ENCODE results near the gene SPPL2A. TPM values are rescaled to one million over a fixed set of nuclear protein-coding genes. Genes with fewer than 3 reads are reported as not detected.

The SPPL2A gene
- total and polyA plus RNA-seq, 9 of the 15 experiments (the other 6 are each of a cell fraction or from before 2014, with no cell fraction given) = 9.8 to 66.1 (median 38.0) TPM

DNA sequence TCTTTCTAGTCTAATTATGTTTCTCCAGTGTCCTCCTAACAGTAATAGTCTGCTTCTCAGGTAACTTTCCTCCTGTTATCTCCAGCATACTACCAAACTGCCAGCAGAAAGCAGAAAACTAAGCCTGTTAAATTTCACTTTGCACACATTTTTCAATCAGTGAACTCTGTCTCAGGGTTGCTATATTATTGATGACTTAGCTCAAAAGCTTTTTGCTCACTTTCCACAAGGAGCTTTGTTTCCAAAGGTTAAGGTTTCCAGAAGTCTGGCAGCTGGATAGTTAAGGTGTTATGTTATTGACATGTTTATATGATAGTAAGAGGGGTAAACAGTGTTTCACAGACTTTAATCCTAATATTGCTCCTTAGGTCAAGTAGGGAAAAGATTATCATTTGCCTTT is 84.0 kb downstream of the SPPL2A start:
- H2AFZ ChIP-seq (ENCODE audit: low read depth, low read length) = no peak overlapping the region
- H3K4me3 ChIP-seq = no peak overlapping the region
- no peak overlapping the region for H3K27ac ChIP-seq (ENCODE audit: extremely low read depth, low read depth, low read length)
- POLR2A ChIA-PET = no interaction called here
- ATAC-seq (no peak), DNase-seq (ENCODE audit: extremely low read depth in 1 of 4, low spot score in 3 of 4) (no peak), FAIRE-seq (no peak)
- BruUV-seq (replicated peaks) = no TSS peak
- peaks cover 96% of the 10 kb centered on the region for H3K79me2 ChIP-seq (ENCODE audit: control insufficient read depth, insufficient read depth, low read length)
- no peaks in the 10 kb centered on the region for H3K9me1 ChIP-seq (ENCODE audit: control insufficient read depth, insufficient read depth, low read length)
- no peak for TF ChIP-seq ZFPM2 (CRISPR knock-in tag; IDR thresholded peaks at IDR 0.05)
- peak; percentile 66; the same call in 1 of the 2 replicates for TF ChIP-seq ZNF316 (IDR thresholded peaks at IDR 0.05)
- CTCF ChIA-PET (ENCODE audit: low intra/inter-chr PET ratio) = no interaction called here
- peaks cover 13 to 26% of the 10 kb centered on the region in 2 experiments; a peak in 4 of 5 replicates for H3K4me1 ChIP-seq (replicated peaks in 1 of 2; ENCODE audit: control insufficient read depth in 2 of 2, insufficient read depth in 2 of 2, low read length in 2 of 2)
- peaks cover 8% of the 10 kb centered on the region for H4K20me1 ChIP-seq (replicated peaks; ENCODE audit: control insufficient read depth, insufficient read depth, low read length)
- intact Hi-C loops (cut with micrococcal nuclease) (no loop called here), in situ Hi-C loops (cut with MboI) (no loop called here)
- H3K27me3 ChIP-seq (ENCODE audit: control insufficient read depth in 2 of 2, insufficient read depth in 2 of 2, low read length in 2 of 2) = no peaks in the 10 kb centered on the region
- no peak overlapping the region for H3K4me2 ChIP-seq (ENCODE audit: insufficient read depth, low read length)
- H3K36me3 ChIP-seq (ENCODE audit: control insufficient read depth, insufficient read depth, low read length) = peaks cover 39% of the 10 kb centered on the region; the same call in 2 of the 3 replicates
- no peak overlapping the region for H3K9ac ChIP-seq (ENCODE audit: insufficient read depth in 1 of 2, low read depth in 2 of 2, low read length in 2 of 2)
- no peaks in the 10 kb centered on the region for H3K9me3 ChIP-seq (replicated peaks; ENCODE audit: control insufficient read depth, insufficient read depth, low read depth, low read length)

DNA sequence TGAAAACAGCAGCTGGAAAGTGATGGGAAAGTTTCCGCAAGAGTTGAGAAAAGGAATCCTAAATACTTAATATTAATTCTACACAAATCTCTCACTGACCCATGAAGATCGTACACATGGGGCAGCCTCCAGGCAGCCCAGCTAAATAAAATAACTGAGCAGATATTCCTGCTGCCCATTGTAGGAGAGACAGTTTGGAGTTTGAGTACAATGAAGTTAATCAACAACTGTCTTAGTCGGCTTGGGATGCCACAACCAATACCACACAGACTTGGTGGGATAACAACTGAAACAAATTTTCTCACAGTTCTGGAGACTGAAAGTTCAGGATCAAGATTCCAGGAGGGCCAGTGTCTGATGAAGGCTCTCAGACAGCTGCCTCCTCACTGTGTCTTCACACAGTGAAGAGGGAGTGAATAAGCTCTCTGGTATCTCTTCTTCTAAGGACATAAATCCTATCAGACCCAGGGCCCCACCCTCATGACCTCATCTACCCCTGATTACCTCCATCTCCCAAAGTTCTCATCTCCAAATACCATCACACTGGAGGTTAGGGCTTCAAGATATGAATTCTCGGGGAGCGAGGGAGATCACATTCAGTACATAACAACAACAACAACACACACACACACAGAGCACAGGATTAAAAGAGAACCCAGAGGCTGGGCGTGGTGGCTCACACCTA is 88.6 kb downstream of the SPPL2A start:
- 46% methylated on average over 6 of the region's 6 CpGs for WGBS (ENCODE audit: insufficient coverage, low coverage, missing lambda C conversion rate)
- Histone ChIP-seq H3K9me1 (ENCODE audit: control insufficient read depth, insufficient read depth, low read length) (no peaks in the 10 kb centered on the region), H3K79me2 (ENCODE audit: control insufficient read depth, insufficient read depth, low read length) (peaks cover 92% of the 10 kb centered on the region), H3K9me3 (replicated peaks; ENCODE audit: control insufficient read depth, insufficient read depth, low read depth, low read length) (no peaks in the 10 kb centered on the region), H3K27ac (ENCODE audit: extremely low read depth, low read depth, low read length) (0 out of 3 replicates have a peak overlapping the region, but pooled peaks have one; percentile 7), H3K4me1 (replicated peaks in 1 of 2; ENCODE audit: control insufficient read depth in 2 of 2, insufficient read depth in 2 of 2, low read length in 2 of 2) (peaks cover 7 to 16% of the 10 kb centered on the region in 2 experiments; a peak in 4 of 5 replicates), H4K20me1 (replicated peaks; ENCODE audit: control insufficient read depth, insufficient read depth, low read length) (peaks cover 8% of the 10 kb centered on the region), H2AFZ (ENCODE audit: low read depth, low read length) (no peak overlapping the region), H3K9ac (ENCODE audit: insufficient read depth in 1 of 2, low read depth in 2 of 2, low read length in 2 of 2) (no peak overlapping the region), H3K27me3 (ENCODE audit: control insufficient read depth in 2 of 2, insufficient read depth in 2 of 2, low read length in 2 of 2) (no peaks in the 10 kb centered on the region), H3K36me3 (ENCODE audit: control insufficient read depth, insufficient read depth, low read length) (peaks cover 45% of the 10 kb centered on the region; the same call in 2 of the 3 replicates), H3K4me3 (no peak overlapping the region), H3K4me2 (ENCODE audit: insufficient read depth, low read length) (peak overlapping the region; percentile 3)
- FAIRE-seq (peak; percentile 44), ATAC-seq (peak; percentile 92), DNase-seq (ENCODE audit: extremely low read depth in 1 of 4, low spot score in 3 of 4) (peak; percentile 17 to 63 (median 29))
- no TSS peak for BruUV-seq (replicated peaks)
- in situ Hi-C loops (cut with MboI) (no loop called here), intact Hi-C loops (cut with micrococcal nuclease) (no loop called here)
- ChIA-PET POLR2A (interaction anchor here (1.5 kb wide), 1 partner anchor 348 kb away, joined by 3 read pairs; no protein-coding TSS in a partner anchor), CTCF (ENCODE audit: low intra/inter-chr PET ratio) (interaction anchor here (1.0 to 3.3 kb wide), 3 partner anchors 11 to 231 kb away, joined by 3 to 31 read pairs (median 3); partner anchors contain the start of gene AP4E1)
- TF ChIP-seq KDM1A (IDR thresholded peaks at IDR 0.05) = peak; percentile 48 to 65; a peak in 2 of 4 replicates
- TF ChIP-seq, protein P1, sequence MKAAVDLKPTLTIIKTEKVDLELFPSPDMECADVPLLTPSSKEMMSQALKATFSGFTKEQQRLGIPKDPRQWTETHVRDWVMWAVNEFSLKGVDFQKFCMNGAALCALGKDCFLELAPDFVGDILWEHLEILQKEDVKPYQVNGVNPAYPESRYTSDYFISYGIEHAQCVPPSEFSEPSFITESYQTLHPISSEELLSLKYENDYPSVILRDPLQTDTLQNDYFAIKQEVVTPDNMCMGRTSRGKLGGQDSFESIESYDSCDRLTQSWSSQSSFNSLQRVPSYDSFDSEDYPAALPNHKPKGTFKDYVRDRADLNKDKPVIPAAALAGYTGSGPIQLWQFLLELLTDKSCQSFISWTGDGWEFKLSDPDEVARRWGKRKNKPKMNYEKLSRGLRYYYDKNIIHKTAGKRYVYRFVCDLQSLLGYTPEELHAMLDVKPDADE (conservative IDR thresholded peaks at IDR 0.05; ENCODE audit: control insufficient read depth, low read depth, low read length) = no peak
- TF ChIP-seq FOSL1 (tag; conservative IDR thresholded peaks at IDR 0.05) = peak; percentile 43
- TF ChIP-seq ETS2 (tag; IDR thresholded peaks at IDR 0.05; ENCODE audit: borderline replicate concordance, poor library complexity, severe bottlenecking) = no peak
- TF ChIP-seq ZNF277 (CRISPR knock-in tag; IDR thresholded peaks at IDR 0.05; ENCODE audit: borderline replicate concordance) = no peak
- TF ChIP-seq RCOR1 (IDR thresholded peaks at IDR 0.05; ENCODE audit: borderline replicate concordance in 1 of 2, low read depth in 2 of 2, low read length in 2 of 2) = peak in 1 of 2 experiments; percentile 83; a peak in 1 of 4 replicates
- TF ChIP-seq CEBPB (tag; IDR thresholded peaks at IDR 0.05) = no peak
- TF ChIP-seq, protein P2, sequence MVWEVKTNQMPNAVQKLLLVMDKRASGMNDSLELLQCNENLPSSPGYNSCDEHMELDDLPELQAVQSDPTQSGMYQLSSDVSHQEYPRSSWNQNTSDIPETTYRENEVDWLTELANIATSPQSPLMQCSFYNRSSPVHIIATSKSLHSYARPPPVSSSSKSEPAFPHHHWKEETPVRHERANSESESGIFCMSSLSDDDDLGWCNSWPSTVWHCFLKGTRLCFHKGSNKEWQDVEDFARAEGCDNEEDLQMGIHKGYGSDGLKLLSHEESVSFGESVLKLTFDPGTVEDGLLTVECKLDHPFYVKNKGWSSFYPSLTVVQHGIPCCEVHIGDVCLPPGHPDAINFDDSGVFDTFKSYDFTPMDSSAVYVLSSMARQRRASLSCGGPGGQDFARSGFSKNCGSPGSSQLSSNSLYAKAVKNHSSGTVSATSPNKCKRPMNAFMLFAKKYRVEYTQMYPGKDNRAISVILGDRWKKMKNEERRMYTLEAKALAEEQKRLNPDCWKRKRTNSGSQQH (CRISPR knock-in tag; IDR thresholded peaks at IDR 0.05) = no peak
